ENCODE data around the gene CIPC.

The CIPC gene

DNA sequence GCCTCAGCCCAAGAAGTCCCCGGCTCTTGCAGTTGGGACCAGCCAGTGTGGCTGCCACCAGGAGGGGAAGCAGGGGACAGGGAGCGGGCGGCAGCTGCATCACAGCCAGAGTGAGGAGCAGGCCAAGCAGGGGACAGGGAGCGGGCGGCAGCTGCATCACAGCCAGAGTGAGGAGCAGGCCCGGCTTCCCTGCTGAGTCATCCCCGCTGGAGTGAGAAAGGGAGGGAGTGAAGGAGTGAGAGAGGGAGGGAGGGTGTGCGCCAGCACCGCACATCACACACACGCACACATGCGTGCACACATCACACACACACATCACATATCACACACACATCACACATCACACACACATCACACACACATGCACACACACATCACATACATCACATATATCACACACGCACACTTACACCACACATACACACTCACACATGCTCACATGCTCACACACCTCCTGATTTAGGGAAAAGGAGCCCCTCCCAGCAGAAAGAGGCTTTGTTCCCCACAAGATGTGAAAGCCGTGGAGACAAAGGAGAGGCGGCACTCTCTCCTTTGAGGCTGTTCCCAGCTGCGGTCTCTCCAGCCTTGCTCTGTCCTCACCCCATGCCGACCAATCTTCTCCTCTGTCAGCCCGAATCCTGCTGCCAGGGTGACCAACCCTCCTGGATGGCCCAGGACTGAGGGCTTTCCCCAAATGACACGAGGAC lies 60.3 kb downstream of the CIPC start:
- no peak for DNase-seq

DNA sequence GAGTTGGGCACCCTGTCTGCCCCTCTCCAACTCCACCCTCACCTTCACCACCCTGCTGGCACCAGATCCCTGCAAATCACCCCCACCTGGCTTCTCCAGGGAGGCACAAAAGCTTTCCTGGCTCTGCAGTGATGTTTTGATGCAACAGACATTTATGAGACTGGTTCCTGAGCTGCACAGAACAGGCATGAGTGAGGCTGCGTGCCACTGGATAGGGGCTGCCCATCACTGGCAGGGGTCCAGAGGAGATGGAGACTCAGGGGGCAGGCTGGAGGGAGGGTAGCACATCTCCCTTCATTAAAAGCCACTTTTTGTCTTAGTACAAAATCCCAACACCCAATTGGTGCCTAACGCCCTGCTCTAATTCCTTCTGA lies 60.8 kb downstream of the CIPC start:
- no peak for DNase-seq

DNA sequence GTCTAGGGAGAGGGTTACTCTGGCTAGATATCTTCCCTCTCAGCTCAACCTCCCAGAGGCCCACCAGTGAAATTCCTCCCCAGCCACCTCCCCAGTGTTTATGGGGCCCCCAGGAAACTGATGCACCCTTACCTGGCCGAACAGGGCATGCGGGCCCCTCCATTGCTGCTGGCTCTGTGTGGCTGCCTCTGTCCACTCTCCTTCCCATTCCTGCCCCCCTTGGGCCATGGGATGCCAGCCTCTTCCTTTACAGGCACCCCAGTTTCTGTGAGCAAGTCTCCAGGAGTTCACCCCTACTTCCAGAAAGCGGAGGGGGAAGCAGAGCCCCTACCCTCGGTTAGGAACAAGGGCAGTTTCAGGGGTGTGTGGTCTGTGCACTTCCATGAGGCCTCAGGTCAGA lies 63.0 kb downstream of the CIPC start:
- no peak for DNase-seq
